ENCODE results near the gene KRT3.

GRCh38 chr12:52754135-52754534 lies 41.8 kb downstream of the KRT3 start:
- TF ChIP-seq CTCF (IDR thresholded peaks at IDR 0.05) = no peak
- no peak for TF ChIP-seq HMGXB4 (CRISPR knock-in tag; IDR thresholded peaks at IDR 0.05)
- no peak for TF ChIP-seq ZSCAN18 (CRISPR knock-in tag; IDR thresholded peaks at IDR 0.05)
- TF ChIP-seq ATF2 (CRISPR knock-in tag; IDR thresholded peaks at IDR 0.05; ENCODE audit: borderline replicate concordance, low read depth) = no peak
- TF ChIP-seq RELA (CRISPR knock-in tag; IDR thresholded peaks at IDR 0.05; ENCODE audit: borderline replicate concordance) = no peak
- TF ChIP-seq ZNF121 (CRISPR knock-in tag; IDR thresholded peaks at IDR 0.05) = no peak
- no peak for TF ChIP-seq USF2 (CRISPR knock-in tag; IDR thresholded peaks at IDR 0.05)
- no peak for TF ChIP-seq PREB (CRISPR knock-in tag; IDR thresholded peaks at IDR 0.05; ENCODE audit: borderline replicate concordance)
- no peak for TF ChIP-seq ATF3 (CRISPR knock-in tag; conservative IDR thresholded peaks at IDR 0.05)
- TF ChIP-seq IRF1 (CRISPR knock-in tag; IDR thresholded peaks at IDR 0.05) = no peak
- TF ChIP-seq NFYB (CRISPR knock-in tag; conservative IDR thresholded peaks at IDR 0.05; ENCODE audit: low read depth) = no peak

Measured in WTC11 (cell line).